Measurements from ENCODE around the gene RILPL1.
"Not testable (repeated sequence)": the region's sequence is repeated elsewhere in the genome, so short reads cannot be mapped to it uniquely, and the experiment has no call there.

RILPL1 gene

DNA sequence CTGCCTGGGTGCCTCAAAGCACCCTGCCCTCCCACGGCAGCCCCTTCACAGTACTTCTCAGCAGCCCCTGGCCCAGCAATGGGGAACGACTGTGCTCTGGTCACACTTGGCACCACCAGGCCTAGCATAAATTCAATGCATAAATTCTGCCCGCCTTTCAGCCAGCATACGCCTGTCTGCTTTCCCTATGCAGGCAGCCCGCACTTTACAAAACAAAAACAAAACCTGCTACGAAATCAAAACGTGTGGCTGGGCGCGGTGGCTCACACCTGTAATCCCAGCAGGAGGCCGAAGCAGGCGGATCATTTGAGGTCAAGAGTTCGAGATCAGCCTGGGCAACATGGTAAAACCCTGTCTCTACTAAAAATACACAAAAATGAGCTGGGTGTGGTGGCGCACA lies 42.0 kb downstream of the RILPL1 start:
- DNase-seq: no peak

DNA sequence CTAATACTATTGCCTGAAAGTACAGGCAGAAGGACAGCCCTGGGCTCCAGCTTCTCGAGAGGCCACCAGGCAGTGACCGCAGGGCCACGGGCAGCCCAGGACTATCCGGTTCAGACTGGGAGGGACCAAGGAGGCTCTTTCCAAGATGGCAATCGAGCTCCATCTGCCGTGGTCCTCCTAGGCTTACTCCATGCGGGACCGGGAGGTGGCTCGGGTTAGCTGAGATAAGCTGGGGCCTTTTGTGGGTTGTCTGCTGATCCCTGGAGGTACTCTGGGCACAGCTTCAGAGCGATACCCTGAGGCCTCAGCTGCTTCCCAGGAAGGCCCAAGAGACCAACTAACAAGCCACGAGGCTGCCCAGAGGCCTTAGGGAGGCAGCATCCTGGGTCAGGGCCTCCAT lies 42.5 kb downstream of the RILPL1 start:
- DNase-seq: no peak

DNA sequence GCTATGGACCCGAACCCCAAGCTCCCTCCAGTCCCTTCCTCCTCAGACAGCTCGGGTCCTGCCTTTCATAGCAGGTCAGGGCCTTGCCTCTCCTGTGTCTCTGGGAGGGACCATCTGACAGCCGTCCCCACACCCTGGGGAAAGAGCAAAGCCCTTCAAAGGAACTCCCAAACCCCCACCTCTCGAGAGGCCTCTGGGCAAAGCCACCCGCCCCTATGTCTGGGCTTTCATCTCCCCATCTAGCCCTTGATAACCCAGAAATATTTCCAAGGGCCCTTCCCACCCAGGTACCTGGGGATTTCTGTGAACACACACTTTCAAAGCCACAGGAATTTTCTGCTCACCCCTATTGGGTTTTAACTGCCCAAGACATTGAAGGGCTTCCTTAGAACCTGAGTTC lies 43.4 kb downstream of the RILPL1 start:
- DNase-seq: no peak

DNA sequence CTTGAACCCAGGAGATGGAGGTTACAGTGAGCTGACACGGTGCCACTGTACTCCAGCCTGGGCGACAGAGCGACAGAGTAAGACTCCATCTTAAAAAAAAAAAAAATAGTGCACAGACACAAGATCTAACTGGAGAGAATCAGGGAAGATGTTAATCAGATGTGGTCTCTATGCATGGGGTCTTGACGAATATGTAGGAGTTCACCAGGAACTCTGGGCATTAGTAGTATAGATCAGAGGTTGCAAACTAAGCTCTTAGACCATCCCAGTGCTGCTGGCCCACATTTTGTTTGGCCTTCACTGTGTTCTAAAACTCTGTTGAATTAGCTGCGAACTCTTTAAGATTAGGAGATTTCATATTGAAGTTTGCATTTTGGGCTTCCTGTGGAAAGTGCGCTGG lies 43.9 kb downstream of the RILPL1 start:
- no peak for DNase-seq

DNA sequence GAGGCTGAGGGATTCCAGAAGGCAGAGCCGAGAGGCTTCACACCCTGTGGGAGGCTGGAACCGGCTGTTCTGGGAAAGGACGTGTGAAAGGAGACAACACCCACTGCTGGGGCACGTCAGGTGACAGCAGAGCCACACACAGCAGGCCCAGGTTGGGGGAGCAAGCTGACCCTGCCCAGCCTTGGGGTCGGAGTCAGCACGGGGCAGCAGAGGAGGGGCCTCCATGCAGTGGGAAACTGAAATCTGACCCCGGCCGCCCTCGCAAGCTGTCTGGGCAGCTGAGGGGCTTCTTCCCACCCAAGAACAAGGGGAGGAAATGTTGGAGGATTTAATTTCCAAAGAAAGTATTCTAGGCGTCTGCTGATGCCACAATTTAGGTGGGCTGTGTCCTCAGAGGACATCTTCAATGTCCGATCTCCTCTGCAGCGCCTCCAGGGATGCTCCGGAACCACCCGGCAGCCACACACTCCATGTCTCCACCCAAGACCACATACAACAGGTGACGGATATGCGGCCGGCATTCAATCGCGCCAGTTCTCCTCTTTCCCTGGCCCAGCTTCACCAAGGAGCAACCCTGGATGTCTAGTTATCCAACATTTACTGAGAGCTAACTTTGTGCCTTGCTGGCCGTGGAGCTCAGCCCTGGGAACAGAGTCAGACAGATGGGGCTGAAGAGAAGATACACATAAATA lies 44.8 kb downstream of the RILPL1 start:
- no peak for DNase-seq

DNA sequence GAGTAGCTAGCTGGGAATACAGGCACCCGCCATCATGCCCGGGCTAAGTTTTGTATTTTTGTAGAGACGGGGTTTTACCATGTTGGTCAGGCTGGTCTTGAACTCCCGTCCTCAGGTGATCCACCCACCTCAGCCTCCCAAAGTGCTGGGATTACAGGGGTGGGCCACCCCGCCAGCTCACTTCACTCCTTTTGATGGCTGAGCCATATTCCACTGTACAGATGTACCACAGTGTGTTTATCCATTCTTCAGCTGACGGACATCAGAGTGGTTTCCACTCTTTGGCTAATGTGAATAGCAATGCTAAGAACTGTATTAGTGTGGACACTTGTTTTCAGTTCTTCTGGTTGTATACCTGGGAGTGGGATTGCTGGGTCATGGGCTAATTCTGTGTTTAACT lies 46.1 kb downstream of the RILPL1 start:
- no peak for DNase-seq

DNA sequence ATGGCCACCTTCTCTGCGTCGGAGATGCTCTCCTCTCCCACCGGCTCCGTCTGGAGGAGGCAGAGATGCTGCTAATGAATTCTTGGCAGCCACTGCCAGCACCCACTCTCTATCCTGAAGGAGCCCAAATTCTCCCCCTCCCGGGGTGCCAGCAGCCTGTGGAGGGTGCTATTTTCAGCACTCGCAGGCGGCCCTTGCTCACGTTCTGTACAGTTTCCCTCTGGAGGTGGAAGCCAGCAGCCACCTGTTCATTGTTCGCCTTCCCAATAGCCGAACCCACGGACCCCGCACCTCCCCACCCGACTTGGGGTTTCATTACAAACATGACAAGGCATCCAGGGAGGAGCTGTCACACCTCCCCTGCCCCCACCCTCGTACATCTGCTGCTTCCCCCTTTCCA lies 47.8 kb downstream of the RILPL1 start:
- DNase-seq: no peak

DNA sequence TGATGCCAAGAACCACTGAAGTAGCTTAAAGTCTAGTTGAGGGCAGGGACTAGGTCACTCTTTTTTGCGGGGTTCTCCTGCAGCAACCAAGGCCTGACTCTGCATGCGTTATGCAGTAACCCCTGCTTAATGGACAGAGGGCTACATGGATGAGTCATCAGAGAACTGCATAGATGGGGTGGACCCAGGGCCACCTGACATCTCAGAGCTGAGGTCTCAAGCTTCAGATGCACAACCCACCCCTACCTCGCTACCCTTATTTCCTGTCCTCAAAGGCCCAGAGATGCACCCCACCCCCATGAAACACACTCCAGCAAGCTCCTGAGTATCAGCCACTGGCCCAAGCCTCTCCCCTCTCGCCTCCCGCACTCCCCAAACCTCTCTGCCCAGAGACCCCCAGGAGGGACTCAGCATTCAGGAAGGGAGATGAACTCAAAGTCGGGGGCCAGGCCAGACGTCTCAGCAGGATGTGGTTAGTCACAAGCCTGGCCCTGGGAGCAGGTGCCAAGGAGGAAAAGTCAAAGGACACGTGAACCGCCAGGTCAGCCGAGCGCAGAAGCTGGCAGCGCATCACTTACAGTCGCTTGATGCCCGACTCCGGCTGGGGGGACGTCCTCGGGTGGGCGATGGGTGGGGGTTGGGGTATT lies 49.8 kb downstream of the RILPL1 start:
- no peak for DNase-seq

DNA sequence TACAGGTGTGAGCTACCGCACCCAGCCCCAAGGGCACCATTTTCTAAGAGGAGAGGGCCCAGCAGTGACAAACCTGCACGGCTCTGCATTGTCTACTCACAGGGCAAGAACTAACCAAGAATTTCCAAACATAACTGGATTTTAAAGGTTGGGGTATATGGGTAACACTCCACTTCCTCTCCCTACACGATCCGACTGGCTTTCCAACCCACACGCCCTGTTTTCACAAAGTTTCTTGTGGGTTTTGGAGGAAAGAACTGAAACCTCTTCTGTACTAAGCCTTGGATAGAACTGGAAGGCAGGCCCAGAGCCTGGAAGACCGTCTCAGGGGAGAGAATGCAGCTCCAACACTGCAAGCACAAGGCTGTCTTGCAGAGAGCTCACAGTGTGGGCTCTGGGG lies 50.6 kb downstream of the RILPL1 start:
- DNase-seq: no peak

DNA sequence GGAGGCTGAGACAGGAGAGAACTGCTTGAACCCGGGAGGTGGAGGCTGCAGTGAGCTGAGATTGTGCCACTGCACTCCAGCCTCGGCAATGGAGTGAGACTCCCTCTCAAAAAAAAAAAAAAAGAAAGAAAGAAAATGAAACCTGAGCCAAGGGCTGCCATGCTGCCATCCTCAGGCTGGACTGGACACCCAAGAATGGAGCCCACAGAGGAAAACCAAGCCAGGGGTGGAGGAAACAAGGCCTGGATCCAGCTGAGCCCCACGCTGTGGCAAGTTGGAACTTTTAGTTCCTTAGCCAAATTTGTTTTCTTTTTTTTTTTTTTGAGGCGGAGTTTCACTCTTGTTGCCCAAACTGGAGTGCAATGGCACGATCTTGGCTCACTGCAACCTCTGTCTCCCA lies 52.3 kb downstream of the RILPL1 start:
- DNase-seq: not testable (repeated sequence)

DNA sequence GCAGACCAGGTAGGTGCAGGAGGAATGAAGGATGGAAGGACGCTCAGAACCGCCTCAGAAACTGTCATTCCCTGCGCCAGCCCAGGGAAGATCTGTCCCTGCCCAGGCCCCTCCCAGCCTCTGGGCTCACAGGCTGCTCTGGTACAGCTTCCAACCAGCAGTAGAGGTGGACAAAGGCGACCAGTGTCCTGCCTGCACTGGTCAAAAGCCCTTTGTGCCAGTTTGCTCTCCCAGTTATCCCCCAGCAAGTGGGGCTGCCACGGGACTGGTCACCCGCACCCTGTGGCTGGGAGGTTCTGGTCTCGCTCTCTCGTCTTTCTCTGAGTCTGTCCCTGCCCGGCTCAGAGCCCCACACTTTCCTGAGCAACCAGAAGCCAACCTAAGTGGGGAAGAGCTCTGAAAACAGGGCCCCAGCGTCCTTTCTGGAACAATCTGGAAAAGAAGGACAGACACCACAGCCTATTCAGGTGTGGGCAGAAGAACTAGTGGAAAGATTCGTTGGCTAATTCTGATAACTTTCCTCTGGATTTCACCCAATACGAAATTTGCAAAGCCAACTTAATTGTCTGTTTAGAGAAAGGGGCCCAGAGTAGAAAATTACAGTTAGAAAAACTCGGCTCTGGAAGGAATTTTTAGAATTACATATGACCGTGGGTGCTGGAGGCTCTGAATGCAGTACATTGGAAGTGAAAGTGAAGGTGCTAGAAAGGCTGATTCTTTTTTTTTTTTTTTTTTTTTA lies 53.9 kb downstream of the RILPL1 start:
- DNase-seq: no peak

DNA sequence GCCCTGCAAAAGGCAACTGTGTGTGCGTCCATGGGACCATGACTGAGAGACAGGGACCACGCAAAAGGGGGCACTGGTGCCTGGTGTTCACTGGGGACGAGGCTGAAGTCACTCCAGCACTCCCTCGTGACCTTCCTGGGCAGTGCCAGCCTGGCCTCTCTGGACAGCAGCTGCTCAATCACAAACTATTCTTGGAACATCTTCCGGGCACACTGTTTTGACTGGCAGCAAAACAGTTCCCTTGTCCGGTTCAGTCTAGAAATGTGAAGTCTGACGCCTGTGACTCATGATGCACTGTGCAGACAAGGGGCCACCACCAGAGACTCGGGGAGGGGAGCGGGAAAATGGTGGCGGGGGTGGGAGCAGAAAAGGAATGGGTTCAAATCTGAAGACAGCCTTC lies 54.8 kb downstream of the RILPL1 start:
- no peak for DNase-seq

DNA sequence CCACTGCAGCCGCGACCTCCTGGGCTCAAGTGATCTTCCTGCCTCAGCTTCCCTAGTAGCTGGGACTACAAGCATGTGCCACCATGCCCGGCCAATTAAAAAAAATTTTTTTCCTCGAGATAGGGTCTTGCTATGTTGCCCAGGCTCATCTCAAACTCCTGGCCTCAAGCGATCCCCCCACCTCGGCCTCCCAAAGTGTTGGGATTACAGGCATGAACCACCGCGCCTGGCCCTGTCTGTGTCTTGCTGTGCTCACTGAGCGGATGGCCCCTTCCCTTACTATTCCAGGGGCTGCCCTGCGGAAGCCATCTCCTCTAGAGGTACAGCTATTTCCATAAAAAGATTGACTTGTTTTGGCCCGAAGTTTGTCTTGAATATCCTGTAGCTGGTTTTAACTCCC lies 55.5 kb downstream of the RILPL1 start:
- DNase-seq: no peak

DNA sequence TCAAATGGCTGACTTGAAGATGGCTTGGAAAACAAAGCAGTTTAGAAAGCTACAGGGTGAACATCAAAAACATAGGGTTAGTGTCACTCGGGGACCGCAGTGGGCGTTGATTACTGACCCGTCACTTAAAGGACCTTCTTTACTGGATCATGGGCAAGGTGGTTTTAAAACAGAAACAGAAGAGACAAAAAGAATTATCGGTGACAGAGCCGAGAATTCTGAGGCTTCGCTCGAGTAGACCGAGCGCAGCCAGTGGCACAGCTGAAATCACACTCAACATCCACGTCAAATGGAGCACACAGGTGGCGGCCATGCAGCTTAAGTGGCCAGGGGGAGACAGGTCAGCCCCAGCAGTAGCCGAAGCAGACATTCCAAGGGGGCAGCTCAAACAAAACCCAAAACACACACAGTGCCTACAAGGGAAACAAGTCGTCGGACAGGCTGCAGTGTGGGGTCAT lies 58.2 kb downstream of the RILPL1 start:
- DNase-seq: no peak

DNA sequence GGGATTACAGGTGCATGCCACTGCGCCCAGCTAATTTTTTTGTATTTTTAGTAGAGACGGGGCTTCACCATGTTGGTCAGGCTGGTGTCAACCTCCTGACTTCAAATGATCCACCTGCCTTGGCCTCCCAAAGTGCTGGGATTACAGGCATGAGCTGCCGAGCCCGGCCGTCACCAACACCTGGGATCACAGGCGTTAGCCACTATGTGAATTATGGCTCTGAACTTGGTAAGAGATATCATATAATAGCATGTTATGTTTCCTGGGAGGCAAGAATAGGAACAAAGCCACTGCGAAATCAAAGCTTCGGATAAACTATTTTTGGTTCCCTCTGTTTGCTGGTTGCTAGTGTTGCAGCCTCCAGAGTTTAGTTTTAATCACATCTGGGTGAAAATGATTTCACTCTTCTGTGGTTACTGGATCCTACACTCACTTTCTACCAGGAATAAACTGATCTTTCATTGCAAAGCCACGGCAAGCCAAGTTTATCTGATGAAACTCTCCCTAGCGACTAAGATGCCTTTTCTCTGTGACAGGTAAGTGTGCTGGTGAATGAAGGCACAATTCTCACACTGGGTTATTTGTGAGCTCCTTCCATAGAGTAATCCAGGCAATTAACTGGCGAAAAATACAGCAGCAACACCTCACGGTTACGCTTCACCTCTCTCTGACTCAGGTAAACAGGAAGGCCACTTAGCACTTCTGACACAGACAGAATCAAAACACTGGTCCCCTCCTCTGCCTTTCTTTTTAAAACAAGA lies 58.9 kb downstream of the RILPL1 start:
- DNase-seq: no peak

DNA sequence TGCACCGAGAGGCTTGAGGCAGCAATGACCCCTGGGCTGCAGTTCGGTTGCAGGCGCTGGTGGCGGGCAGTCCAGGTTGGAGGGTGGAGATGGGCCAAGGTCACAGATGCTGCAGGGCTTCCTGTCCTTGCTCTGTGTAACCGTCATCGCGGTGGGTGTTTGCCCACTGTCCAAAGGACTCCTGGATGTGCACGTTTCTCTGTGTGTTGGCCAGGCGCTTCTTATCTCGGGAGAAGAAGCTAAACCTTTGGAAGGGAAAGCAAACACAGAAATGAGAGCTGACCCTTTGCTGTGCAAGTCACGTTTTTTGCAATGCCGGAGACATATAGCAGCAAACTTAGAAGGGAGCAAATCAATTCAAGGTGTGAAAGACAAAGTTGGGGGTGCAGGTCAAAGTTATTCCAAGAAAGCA lies 61.1 kb downstream of the RILPL1 start:
- no peak for DNase-seq

DNA sequence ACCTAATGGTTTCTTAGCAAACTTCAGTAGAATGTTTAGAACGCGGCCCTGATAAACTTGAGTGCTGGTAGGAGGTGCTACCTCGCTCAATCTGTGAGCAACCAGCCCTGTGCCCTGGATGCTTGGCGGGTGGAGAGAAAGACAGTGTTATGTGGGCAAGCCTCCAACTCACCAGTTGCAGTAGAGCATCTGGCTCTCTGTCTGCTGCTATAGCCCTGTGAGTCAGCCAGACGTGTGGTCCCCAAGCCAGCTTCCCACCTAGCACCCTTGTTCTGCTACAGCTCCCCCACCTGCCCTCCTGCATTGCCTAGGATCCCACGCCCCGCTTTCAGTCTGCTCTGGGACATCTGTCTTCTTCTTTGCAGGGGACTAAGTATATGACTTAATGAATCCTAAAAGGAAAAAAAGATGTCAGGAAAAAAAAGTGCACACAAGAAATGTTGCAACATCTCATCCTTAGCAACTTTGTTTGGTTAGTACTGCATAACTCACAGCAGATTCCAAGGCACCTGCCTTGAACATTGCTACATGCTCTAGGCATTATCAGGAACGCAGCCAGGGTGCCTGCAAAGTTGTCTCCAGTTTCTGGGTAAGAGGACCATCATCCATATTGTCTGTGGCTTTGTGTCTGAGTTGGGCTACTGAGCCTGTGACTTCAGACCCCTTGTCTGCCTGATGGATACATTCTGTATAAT lies 62.0 kb downstream of the RILPL1 start:
- no peak for DNase-seq

DNA sequence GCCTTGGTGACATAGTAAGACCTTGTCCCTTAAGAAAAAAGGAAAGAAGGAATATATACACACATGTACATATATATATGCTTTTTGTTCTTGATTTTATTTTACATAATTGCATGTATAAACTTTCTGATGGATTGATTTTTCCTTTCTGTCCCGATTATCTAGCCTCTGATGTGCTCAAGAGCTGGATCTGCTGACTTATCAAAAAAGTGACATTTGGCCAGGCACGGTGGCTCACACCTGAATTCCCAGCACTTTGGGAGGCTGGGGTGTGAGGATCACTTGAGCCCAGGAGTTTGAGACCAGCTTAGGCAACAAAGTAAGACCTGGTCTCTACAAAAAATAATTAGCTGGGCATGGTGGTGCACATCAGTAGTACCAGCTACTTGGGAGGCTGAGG lies 63.5 kb downstream of the RILPL1 start:
- DNase-seq: no peak

DNA sequence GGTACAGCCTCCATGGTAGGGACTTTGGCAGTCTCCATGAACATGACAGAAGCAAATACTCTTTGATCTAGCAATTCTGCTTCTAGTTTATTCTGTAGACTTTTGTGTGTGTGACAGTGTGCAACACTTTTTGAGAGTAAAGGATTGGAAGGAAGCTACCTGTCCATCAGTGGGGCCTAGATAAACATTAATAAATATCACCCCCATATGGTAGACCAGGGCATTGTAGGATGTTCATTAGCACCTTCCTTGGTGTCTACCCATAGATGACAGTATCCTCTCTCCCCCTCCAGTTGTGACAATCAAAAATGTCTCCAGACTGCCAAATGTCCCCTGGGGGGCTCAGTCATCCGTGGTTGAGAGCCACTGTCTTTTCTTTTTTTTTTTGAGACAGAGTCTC lies 64.7 kb downstream of the RILPL1 start:
- DNase-seq: no peak

DNA sequence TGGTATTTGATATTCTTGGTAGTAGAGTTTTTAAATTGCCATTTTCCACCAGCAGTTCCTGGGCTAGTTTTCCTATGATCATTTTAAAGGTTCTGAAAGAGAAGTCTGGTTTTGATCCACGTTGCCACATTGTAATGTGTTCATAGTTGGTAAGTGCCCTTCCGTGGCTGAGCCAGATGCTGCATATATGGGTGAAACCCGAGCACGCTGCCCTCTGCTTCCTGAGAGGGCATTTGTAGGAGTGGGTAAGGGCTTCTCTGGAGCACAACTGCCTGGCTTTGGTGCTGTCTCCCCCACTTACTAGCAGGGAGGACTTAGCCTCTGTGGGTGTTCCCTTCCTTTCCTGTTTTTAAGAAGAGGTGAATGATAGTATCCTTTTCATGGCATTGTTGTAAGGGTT lies 68.4 kb downstream of the RILPL1 start:
- no peak for DNase-seq

DNA sequence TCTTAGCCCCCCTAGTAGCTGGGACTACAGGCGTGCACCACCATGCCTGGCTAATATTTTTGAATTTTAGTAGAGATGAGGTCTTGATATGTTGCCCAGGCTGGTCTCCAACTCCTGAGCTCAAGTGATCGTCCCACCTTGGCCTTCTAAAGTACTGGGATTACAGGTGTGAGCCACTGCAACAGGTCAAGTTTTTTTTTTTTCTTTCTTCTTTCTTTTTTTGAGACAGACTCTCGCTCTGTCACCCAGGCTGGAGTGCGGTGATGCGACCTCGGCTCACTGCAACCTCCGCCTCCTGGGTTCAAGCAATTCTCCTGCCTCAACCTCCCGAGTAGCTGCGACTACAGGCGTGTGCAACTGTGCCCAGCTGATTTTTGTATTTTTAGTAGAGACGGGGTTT lies 70.3 kb downstream of the RILPL1 start:
- DNase-seq: not testable (repeated sequence)

DNA sequence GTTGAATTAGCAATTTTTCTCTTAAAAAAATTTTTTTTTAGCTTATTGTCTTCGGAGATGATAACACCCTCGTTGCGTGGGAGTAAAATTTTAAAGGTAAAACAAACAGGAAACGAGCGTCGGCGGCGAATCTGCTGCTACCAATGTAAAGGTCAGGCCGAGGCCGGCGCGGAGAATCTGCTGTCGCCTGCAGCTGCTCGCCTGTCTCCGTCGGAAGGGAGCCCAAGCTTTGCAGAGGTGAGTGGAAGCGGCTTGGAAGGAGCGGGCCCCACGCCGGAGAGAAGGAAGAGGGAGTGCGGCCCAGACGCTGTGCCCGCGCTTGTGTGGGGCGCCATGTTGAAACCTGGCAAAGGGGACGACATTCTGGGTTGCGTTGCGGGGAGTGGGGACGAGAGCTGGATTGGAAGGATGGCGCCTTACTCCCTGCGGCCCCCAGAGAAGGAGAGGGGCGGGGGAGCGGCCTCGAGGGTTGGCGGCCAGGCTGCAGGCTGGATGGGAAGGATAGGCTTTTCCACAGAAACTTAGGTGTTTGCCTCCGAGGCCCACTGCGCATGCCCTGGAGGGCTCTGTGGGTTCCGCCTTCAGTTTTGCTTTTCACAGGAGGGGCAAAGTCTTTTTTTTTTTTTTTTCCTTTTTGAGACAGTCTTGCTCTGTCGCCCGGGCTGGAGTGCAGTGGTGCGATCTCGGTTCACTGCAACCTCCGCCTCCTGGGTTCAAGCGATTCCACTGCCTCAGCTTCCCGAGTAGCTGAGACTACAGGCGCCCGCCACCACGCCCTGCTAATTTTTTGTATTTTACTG lies 75.3 kb downstream of the RILPL1 start, which contains the start of gene SNRNP35:
Gene SNRNP35 (plus strand): TSS at position 160 of the 800 bp plus-strand sequence. CDS start 7,402 bp downstream, outside the sequence.
- DNase-seq: peak; percentile 82

All from stimulated activated naive CD4-positive, alpha-beta T cell treated with Interleukin-2 at 50 U/mL for 16 hours (primary cell).